HFFc6 (cell line): ENCODE results near the gene ZNF773. TPM values are rescaled to one million over a fixed set of nuclear protein-coding genes. Genes with fewer than 3 reads are reported as not detected.
"Not testable (repeated sequence)": the region's sequence is repeated elsewhere in the genome, so short reads cannot be mapped to it uniquely, and the experiment has no call there.

Experiments used
- DNase-seq: peaks from one replicate; pipeline ENCODE4 v3.0.0-alpha.2; 2018
- H3K27ac Mint-ChIP-seq: 2 replicates; pipeline ENCODE4 v1.8.0; 2020; ENCODE audit warnings: mild to moderate bottlenecking, mixed read lengths
- H3K27me3 Mint-ChIP-seq: 2 replicates; pipeline ENCODE4 v1.8.0; 2021; ENCODE audit warnings: mild to moderate bottlenecking, moderate library complexity, mixed read lengths; ENCODE audit not compliant: insufficient read depth
- H3K36me3 Mint-ChIP-seq: 2 replicates; pipeline ENCODE4 v1.8.0; 2021; ENCODE audit warnings: low read depth, mixed read lengths
- H3K4me1 Mint-ChIP-seq: 2 replicates; pipeline ENCODE4 v1.8.0; 2020; ENCODE audit warnings: low read depth, mixed read lengths
- H3K4me3 Mint-ChIP-seq: 2 replicates; pipeline ENCODE4 v1.8.0; 2020; ENCODE audit warnings: mild to moderate bottlenecking, moderate library complexity, mixed read lengths
- H3K9me3 Mint-ChIP-seq: 2 replicates; pipeline ENCODE4 v1.8.0; 2020; ENCODE audit warnings: mild to moderate bottlenecking, mixed read lengths
- total RNA-seq, 6 experiments: library from RNA; stranded (reverse); fragmentation: NEBNext Ultra II Directional; extraction: Animal tissue kit (Norgen Biotek cat#: 25700); gene quantifications; 2 replicates in 1 of 6; 3 replicates in 5 of 6; pipeline ENCODE4 v1.2.3, GENCODE V29; 2021
- TF ChIP-seq, protein P1 (sequence below): fragments of 200-600 bp; sonication (generic); IDR thresholded peaks from 2 replicates; pipeline ENCODE4 v1.5.0; 2021; ENCODE audit warnings: antibody characterized with exemption, mild to moderate bottlenecking

The ZNF773 gene
- total RNA-seq, 6 experiments from 2014 or later: 5.7 to 8.0 (median 6.8) TPM

DNA sequence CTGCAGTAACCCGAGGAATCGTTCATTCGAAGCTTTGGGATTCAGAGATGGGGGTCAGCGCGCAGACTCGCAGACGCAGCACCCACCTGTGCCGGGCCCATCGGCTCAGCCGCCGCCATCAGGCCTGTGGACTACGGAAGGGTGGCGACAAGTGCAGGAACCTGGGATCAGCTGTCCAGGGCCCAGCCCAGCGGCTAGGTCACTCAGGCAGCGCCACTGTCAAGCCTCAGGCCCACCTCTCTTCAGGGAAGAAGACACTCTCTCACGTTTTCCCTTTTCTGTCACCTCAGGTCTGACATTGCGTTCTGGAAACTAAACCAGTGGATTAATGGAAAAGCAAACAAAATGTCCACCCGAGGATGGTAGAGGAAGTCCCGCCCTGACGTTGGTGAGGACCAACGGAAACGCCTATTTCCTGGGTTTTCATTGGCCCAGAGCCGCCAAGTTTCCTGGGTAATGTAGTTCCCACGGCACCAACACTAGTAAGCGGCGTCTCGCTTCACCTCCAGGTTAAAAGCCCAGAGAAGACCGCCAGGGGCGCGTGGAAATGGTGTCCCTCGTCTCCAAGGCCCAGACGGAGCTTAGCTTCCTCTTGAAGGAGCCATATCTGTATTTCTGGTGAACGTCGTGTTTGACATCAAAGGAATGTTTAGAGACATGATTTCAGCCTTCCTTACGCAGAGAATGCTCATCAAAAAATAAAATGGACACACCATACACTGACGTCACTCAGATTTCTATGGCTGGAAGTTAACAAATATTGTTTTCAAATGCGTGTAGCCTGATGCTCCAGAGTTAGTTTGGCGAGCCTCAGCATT lies 22.3 kb upstream of the ZNF773 start, which contains the start of gene ZNF772:
ZNF772 (minus strand) TSS at position 376 of the 818 bp plus-strand sequence; CDS start at position 119, 257 bp downstream.
- Mint-ChIP-seq H3K4me3 (peak within 1 kb of the TSS; percentile 86), H3K27me3 (no peaks in the 10 kb centered on the region; the same call in 1 of the 2 replicates), H3K27ac (peak within 1 kb of the TSS; percentile 65), H3K9me3 (peaks cover 66% of the 10 kb centered on the region), H3K36me3 (peaks cover 53% of the 10 kb centered on the region), H3K4me1 (peaks cover 8% of the 10 kb centered on the region; the same call in 1 of the 2 replicates)
- TF ChIP-seq, protein P1, sequence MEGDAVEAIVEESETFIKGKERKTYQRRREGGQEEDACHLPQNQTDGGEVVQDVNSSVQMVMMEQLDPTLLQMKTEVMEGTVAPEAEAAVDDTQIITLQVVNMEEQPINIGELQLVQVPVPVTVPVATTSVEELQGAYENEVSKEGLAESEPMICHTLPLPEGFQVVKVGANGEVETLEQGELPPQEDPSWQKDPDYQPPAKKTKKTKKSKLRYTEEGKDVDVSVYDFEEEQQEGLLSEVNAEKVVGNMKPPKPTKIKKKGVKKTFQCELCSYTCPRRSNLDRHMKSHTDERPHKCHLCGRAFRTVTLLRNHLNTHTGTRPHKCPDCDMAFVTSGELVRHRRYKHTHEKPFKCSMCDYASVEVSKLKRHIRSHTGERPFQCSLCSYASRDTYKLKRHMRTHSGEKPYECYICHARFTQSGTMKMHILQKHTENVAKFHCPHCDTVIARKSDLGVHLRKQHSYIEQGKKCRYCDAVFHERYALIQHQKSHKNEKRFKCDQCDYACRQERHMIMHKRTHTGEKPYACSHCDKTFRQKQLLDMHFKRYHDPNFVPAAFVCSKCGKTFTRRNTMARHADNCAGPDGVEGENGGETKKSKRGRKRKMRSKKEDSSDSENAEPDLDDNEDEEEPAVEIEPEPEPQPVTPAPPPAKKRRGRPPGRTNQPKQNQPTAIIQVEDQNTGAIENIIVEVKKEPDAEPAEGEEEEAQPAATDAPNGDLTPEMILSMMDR: peak; percentile 70
- DNase-seq: peak; percentile 82

DNA sequence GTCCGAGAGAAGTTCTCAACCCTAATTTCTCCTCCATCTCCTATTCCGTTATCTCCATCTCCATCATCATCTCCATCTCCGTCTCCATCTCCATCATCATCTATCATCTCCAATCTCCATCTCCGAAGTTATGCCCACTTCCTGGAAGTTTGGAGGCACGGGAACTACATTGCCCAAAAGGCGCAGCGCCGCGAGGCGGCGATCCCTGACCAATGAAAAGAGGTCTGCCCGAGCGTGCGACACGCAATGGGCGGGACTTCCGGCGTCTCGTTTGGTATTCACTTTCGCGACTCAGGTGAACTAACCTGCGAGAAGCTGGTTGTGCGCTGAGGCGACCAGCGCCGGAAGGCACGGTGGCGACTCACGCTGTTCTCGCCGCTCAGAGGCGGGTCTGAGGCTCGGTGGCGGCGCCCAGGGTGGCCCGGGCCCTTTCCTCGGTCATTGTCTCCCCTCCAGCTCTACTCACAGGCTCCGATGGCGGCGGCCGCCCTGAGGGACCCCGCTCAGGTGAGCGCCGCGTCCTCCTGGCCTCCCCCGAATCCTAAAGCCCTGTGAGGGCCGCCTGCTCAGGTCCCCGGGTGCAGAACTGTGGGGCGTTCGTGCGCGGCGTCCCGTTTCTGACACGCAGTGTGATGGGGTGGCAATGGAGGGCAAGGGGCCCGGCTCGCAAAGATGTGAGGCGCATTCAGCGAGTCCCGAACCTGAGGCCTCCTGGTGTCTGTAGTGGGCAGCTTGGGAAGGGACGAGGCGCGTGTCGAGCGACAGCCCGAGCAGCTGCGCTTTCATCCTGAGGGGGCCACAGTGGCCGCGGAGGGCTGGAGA lies 12.1 kb upstream of the ZNF773 start, which contains the start of gene ZNF419:
ZNF419 (plus strand) TSS at position 274 of the 822 bp plus-strand sequence; CDS start at position 475, 201 bp downstream.
- Mint-ChIP-seq H3K27ac (peak within 1 kb of the TSS; percentile 68), H3K4me1 (peaks cover 17% of the 10 kb centered on the region), H3K4me3 (peak within 1 kb of the TSS; percentile 86), H3K36me3 (peaks cover 40% of the 10 kb centered on the region), H3K9me3 (peaks cover 12% of the 10 kb centered on the region)
- TF ChIP-seq, protein P1: peak; percentile 48; the same call in 1 of the 2 replicates
- peak; percentile 76 for DNase-seq
- H3K27me3 Mint-ChIP-seq: not testable (repeated sequence)

DNA sequence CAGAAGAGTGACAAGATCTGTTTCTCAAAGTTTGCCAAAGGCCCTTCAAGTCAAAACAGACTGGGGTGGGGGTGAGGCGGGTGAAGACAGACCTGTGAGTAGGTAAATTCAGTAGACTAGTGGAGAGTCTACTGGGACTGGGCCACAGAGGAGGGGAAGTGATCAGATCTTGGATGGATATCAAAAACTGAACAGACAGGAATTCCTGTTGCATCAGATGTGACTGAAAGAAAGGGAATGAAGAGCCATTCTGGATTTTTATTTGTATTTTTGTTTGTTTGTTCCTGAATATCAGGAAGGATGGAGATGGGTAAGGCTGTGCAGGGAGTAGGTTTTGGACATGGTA lies 11.5 kb upstream of the ZNF773 start:
- peak overlapping the region; percentile 68 for H3K27ac Mint-ChIP-seq
- H3K36me3 Mint-ChIP-seq: peaks cover 45% of the 10 kb centered on the region
- H3K4me1 Mint-ChIP-seq: peaks cover 17% of the 10 kb centered on the region
- not testable (repeated sequence) for H3K27me3 Mint-ChIP-seq, DNase-seq
- H3K9me3 Mint-ChIP-seq: peaks cover 17% of the 10 kb centered on the region
- H3K4me3 Mint-ChIP-seq: peak overlapping the region; percentile 86

DNA sequence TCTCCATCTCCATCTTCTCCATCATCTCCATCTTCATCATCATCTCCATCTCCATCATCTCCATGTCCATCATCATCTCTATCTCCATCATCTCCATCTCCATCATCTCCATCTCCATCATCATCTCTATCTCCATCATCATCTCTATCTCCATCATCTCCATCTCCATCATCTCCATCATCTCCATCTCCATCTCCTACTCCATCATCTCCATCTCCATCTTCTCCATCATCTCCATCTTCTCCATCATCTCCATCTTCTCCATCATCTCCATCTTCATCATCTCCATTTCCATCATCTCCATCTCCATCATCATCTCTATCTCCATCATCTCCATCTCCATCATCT lies 432 bp upstream of the ZNF773 start:
- H3K9me3 Mint-ChIP-seq: peaks cover 58% of the 10 kb centered on the region
- H3K36me3 Mint-ChIP-seq: peaks cover 59% of the 10 kb centered on the region
- H3K4me3 Mint-ChIP-seq: peak overlapping the region; percentile 86
- not testable (repeated sequence) for DNase-seq, H3K27me3 Mint-ChIP-seq
- H3K27ac Mint-ChIP-seq: peak overlapping the region; percentile 12
- H3K4me1 Mint-ChIP-seq: peaks cover 20% of the 10 kb centered on the region

DNA sequence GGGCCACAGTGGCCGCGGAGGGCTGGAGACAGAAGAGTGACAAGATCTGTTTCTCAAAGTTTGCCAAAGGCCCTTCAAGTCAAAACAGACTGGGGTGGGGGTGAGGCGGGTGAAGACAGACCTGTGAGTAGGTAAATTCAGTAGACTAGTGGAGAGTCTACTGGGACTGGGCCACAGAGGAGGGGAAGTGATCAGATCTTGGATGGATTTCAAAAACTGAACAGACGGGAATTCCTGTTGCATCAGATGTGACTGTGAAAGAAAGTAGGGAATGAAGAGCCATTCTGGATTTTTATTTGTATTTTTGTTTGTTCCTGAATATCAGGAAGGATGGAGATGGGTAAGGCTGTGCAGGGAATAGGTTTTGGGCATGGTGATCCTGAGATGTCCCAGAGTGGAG lies 662 bp downstream of the ZNF773 start:
- H3K36me3 Mint-ChIP-seq: peaks cover 59% of the 10 kb centered on the region
- peak; percentile 21 for DNase-seq
- peaks cover 57% of the 10 kb centered on the region for H3K9me3 Mint-ChIP-seq

DNA sequence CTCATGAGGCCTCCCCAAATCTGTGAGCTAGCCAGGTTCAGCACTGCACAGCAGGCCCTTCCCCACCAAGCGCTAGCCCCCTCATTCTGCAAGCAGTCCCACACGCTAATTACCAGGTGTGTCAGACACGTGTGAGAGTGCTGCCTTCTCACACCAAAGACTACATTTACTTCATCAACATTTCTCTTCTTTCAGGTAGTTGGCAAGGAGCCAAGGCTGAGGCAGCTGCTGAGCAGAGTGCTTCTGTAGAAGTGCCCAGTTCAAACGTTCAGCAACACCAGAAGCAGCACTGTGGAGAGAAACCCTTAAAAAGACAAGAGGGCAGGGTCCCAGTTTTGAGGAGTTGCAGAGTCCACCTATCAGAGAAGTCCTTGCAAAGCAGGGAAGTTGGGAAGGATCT lies 6.4 kb downstream of the ZNF773 start:
- Mint-ChIP-seq H3K9me3 (peaks cover 77% of the 10 kb centered on the region), H3K27me3 (no peaks in the 10 kb centered on the region), H3K4me3 (no peak overlapping the region), H3K4me1 (peaks cover 3% of the 10 kb centered on the region), H3K36me3 (peaks cover 87% of the 10 kb centered on the region), H3K27ac (no peak overlapping the region)
- TF ChIP-seq, protein P1: no peak
- DNase-seq: no peak

More for the DNA sequence above, 662 bp downstream of the ZNF773 start:
- H3K27me3 Mint-ChIP-seq: not testable (repeated sequence)
- peaks cover 20% of the 10 kb centered on the region for H3K4me1 Mint-ChIP-seq
- H3K27ac Mint-ChIP-seq: peak overlapping the region; percentile 69
- H3K4me3 Mint-ChIP-seq: peak overlapping the region; percentile 86
